OCI-LY1 (cell line): ENCODE measurements around the gene KRT34.
"Not testable (repeated sequence)": the region's sequence is repeated elsewhere in the genome, so short reads cannot be mapped to it uniquely, and the experiment has no call there.

Source experiments
- H2AFZ ChIP-seq: fragments of 200-600 bp; sonication (generic), shearing (Covaris generic); 2 replicates; pipeline ENCODE4 v1.6.0; 2014; ENCODE audit warnings: antibody characterized with exemption, mild to moderate bottlenecking, low read length
- H3F3A ChIP-seq: fragments of 200-600 bp; sonication (generic), shearing (Covaris generic); 2 replicates; pipeline ENCODE4 v1.6.0; 2014; ENCODE audit warnings: mild to moderate bottlenecking, antibody characterized with exemption, low read length, moderate library complexity; ENCODE audit not compliant: insufficient read depth
- H3K27ac ChIP-seq: fragments of 200-600 bp; sonication (generic); 2 replicates; pipeline ENCODE4 v1.5.1; 2014; ENCODE audit warnings: low read length, mixed run types, mild to moderate bottlenecking, low read depth; ENCODE audit not compliant: poor library complexity, severe bottlenecking
- H3K27me3 ChIP-seq: fragments of 200-600 bp; sonication (generic); 2 replicates; pipeline ENCODE4 v1.6.0; 2014; ENCODE audit warnings: antibody characterized with exemption, mild to moderate bottlenecking, low read length, moderate library complexity; ENCODE audit not compliant: insufficient read depth
- H3K36me3 ChIP-seq: fragments of 200-600 bp; sonication (generic); 2 replicates; pipeline ENCODE4 v1.6.1; 2014; ENCODE audit warnings: mild to moderate bottlenecking, antibody characterized with exemption, low read length, moderate library complexity, mixed read lengths; ENCODE audit not compliant: insufficient read depth
- H3K4me1 ChIP-seq: fragments of 200-600 bp; sonication (generic); 2 replicates; pipeline ENCODE4 v1.5.1; 2014; ENCODE audit warnings: mild to moderate bottlenecking, low read length, moderate library complexity; ENCODE audit not compliant: insufficient read depth, severe bottlenecking
- H3K4me2 ChIP-seq: fragments of 200-600 bp; sonication (generic), shearing (Covaris generic); 2 replicates; pipeline ENCODE4 v1.6.1; 2014; ENCODE audit warnings: low read length
- H3K4me3 ChIP-seq: fragments of 200-600 bp; sonication (generic); 2 replicates; pipeline ENCODE4 v1.5.1; 2014; ENCODE audit warnings: low read length, low read depth, mild to moderate bottlenecking, mixed read lengths; ENCODE audit not compliant: poor library complexity, severe bottlenecking
- H3K79me2 ChIP-seq: fragments of 200-600 bp; shearing (Covaris generic); 2 replicates; pipeline ENCODE4 v1.6.1; 2016; ENCODE audit warnings: mixed run types, low read length, mixed read lengths; ENCODE audit not compliant: insufficient read depth
- H3K9ac ChIP-seq: fragments of 200-600 bp; sonication (generic), shearing (Covaris generic); 2 replicates; pipeline ENCODE4 v1.6.1; 2014; ENCODE audit warnings: mild to moderate bottlenecking, low read length, mixed read lengths
- H3K9me2 ChIP-seq: fragments of 200-600 bp; sonication (generic), shearing (Covaris generic); 2 replicates; pipeline ENCODE4 v1.6.1; 2014; ENCODE audit warnings: low read depth, mild to moderate bottlenecking, low read length, mixed read lengths
- H3K9me3 ChIP-seq: fragments of 200-600 bp; shearing (Covaris generic); 2 replicates; pipeline ENCODE4 v1.6.1; 2014; ENCODE audit warnings: low read length, mixed read lengths
- H4K20me1 ChIP-seq: fragments of 200-600 bp; sonication (generic), shearing (Covaris generic); 2 replicates; pipeline ENCODE4 v1.6.0; 2016; ENCODE audit warnings: mild to moderate bottlenecking, low read length; ENCODE audit not compliant: insufficient read depth
- EZH2 ChIP-seq: fragments of 200-600 bp; sonication (generic), shearing (Covaris generic); IDR thresholded peaks from 2 replicates; pipeline ENCODE4 v1.8.0; 2017; ENCODE audit warnings: borderline replicate concordance, mixed run types, mild to moderate bottlenecking, antibody characterized with exemption, low read length, moderate library complexity, mixed read lengths
- TF ChIP-seq, protein P1 (sequence below): fragments of 200-600 bp; sonication (generic), shearing (Covaris generic); IDR thresholded peaks from 2 replicates; pipeline ENCODE4 v1.5.1; 2017; ENCODE audit warnings: mild to moderate bottlenecking, antibody characterized with exemption, low read length, moderate library complexity, mixed read lengths

KRT34 gene

DNA sequence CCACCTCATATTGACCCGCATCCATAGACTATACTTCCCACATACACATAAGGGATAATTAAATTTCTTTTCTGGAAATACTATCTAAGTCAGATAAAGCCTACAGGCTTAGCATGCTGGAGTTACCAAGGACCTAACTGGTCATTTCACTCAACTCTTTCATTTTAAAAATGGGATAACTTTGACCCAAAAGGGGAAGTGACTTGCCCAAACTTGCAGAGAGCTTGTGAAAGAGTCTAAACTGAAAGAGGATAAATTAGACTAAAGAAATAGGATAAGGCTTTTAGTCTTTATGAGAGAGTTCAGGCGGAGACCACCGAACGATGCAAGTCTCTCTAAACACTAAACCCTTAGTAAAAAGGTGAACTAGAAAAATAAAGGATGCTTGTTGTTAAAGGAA, 27.6 kb downstream of the KRT34 start:
- Histone ChIP-seq H3K79me2 (no peaks in the 10 kb centered on the region), H3K27ac (no peak overlapping the region), H3F3A (no peaks in the 10 kb centered on the region), H3K36me3 (no peaks in the 10 kb centered on the region), H3K9me3 (no peaks in the 10 kb centered on the region), H3K4me2 (no peak overlapping the region), H3K27me3 (no peaks in the 10 kb centered on the region), H4K20me1 (no peaks in the 10 kb centered on the region), H3K9ac (no peak overlapping the region), H3K4me3 (no peak overlapping the region), H2AFZ (no peak overlapping the region), H3K9me2 (no peaks in the 10 kb centered on the region), H3K4me1 (no peaks in the 10 kb centered on the region)
- TF ChIP-seq, protein P1, sequence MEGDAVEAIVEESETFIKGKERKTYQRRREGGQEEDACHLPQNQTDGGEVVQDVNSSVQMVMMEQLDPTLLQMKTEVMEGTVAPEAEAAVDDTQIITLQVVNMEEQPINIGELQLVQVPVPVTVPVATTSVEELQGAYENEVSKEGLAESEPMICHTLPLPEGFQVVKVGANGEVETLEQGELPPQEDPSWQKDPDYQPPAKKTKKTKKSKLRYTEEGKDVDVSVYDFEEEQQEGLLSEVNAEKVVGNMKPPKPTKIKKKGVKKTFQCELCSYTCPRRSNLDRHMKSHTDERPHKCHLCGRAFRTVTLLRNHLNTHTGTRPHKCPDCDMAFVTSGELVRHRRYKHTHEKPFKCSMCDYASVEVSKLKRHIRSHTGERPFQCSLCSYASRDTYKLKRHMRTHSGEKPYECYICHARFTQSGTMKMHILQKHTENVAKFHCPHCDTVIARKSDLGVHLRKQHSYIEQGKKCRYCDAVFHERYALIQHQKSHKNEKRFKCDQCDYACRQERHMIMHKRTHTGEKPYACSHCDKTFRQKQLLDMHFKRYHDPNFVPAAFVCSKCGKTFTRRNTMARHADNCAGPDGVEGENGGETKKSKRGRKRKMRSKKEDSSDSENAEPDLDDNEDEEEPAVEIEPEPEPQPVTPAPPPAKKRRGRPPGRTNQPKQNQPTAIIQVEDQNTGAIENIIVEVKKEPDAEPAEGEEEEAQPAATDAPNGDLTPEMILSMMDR, result no peak
- no peak for TF ChIP-seq EZH2

DNA sequence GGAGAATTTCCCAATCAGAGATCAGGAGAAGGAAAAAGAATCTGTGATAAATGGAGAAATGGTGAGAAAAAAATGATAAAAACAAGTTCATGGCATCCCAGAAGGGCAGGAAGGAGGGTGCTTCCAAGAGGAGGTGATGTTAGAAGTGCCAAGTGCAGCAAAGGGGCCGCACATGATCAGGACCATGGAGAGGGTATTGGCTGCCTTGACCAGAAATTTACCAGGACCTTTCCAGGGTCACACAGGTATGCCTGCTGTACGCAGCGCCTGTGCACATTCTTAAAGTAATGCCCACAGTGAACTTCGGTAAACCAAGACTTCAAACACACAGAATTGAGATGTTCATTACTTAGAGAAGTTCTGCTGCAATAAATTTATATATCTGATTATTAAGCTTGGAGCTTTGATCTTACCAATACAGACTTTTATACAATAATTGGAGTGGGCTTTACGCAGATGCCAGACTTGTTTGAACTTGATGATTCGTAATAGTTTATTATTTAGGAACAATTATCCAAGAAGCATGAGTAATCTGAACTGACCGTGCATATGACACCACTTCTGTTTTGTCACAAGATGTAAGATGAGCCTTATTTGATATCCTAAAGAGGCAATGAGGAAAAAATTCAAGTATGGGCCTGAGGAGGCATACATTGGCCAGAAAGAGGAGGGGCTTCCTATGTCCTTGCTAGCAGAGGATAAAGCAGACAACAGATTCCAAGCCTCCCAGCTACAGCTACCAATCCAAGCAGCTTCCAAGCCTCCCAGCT, 29.3 kb downstream of the KRT34 start:
- Histone ChIP-seq H4K20me1 (no peaks in the 10 kb centered on the region), H3K9me2 (no peaks in the 10 kb centered on the region), H3K9me3 (no peaks in the 10 kb centered on the region), H3K4me1 (no peaks in the 10 kb centered on the region), H2AFZ (no peak overlapping the region), H3K4me2 (no peak overlapping the region), H3K4me3 (no peak overlapping the region), H3K27ac (no peak overlapping the region), H3F3A (no peaks in the 10 kb centered on the region), H3K9ac (no peak overlapping the region), H3K79me2 (no peaks in the 10 kb centered on the region), H3K27me3 (no peaks in the 10 kb centered on the region), H3K36me3 (no peaks in the 10 kb centered on the region)
- TF ChIP-seq EZH2, result no peak
- TF ChIP-seq, protein P1, result no peak

DNA sequence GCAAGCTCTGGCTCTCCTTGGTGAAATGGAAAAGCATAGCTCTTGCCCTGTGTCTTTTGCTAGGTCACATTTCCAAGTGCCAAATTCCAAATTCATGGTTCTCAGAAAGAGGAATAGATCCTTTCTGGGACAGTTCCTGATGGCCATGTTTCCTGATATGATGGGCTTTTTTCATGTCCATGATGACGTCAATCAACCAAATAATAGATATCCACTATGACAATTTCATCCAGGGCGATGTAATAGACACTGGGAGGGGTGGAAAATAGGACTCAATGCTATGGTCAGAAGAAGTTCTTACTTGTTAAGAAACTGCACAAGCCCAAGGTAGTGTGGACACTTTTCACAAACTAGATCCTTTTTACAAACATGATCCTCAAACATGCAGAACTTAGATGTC, 30.9 kb downstream of the KRT34 start:
- Histone ChIP-seq H3K4me3 (no peak overlapping the region), H4K20me1 (no peaks in the 10 kb centered on the region), H3K79me2 (no peaks in the 10 kb centered on the region), H3K4me2 (no peak overlapping the region), H2AFZ (no peak overlapping the region), H3K9me3 (no peaks in the 10 kb centered on the region), H3K27me3 (no peaks in the 10 kb centered on the region), H3K9me2 (no peaks in the 10 kb centered on the region), H3K36me3 (no peaks in the 10 kb centered on the region), H3K27ac (no peak overlapping the region), H3K9ac (no peak overlapping the region), H3K4me1 (no peaks in the 10 kb centered on the region), H3F3A (no peaks in the 10 kb centered on the region)
- no peak for TF ChIP-seq EZH2
- TF ChIP-seq, protein P1, result no peak

DNA sequence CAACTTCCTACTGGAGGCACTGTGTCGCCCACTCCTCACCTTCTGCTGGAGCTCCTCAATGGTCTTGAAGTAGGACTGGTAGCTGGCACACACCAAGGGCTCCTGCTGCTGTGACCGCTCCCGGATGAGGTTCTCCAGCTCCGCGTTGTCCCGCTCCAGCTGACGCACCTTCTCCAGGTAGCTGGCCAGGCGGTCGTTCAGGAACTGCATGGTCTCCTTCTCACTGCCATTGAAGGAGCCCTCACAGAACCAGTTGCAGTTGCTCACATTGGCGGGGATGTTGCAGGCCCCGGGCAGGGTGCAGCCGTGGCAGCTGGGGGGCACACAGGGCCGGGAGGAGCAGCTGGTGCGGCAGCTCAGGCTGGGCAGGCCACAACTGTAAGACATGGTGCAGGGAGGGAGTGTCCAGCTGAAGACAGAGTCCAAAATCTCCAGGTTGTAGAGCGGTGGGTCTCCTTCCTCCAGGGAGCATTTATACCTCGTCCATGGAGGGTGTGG, 31.7 kb downstream of the KRT34 start, which contains the start of gene KRT33A:
KRT33A (minus strand) TSS at position 448 of the 498 bp plus-strand sequence; CDS start at position 387, 61 bp downstream.
- not testable (repeated sequence) for H2AFZ ChIP-seq, H3K4me2 ChIP-seq, H3F3A ChIP-seq, H4K20me1 ChIP-seq, H3K9me3 ChIP-seq, H3K9ac ChIP-seq, H3K27me3 ChIP-seq, H3K79me2 ChIP-seq, H3K36me3 ChIP-seq, H3K4me3 ChIP-seq, H3K27ac ChIP-seq, H3K9me2 ChIP-seq, H3K4me1 ChIP-seq
